ENCODE measurements around the gene HIRA. TPM values are rescaled to one million over a fixed set of nuclear protein-coding genes. Genes with fewer than 3 reads are reported as not detected.
"Not testable (repeated sequence)": the region's sequence is repeated elsewhere in the genome, so short reads cannot be mapped to it uniquely, and the experiment has no call there.

HIRA gene
- total RNA-seq, 1 donor from 2014 or later: 29.2 TPM

DNA sequence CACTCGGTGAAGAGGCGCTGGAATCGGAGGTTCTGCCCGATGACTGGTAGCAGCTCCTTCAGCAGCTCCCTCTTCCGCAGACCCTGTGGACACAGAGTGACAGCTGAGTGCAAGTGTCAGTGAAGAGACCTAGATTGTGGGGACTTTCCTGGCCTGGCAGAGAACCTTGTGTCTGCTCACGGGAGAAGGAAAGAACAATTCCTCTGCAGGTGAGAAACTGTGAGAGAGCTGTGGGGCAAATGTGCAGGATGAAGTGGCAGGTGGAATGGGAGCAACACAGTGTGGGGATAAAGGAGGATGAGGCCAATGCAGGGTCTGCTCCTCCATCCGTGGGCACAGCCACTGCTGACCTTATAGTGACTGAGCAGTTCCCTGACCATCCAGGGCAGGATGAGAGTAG is 100.1 kb downstream of the HIRA start:
- no peak for DNase-seq (ENCODE audit: low spot score)

DNA sequence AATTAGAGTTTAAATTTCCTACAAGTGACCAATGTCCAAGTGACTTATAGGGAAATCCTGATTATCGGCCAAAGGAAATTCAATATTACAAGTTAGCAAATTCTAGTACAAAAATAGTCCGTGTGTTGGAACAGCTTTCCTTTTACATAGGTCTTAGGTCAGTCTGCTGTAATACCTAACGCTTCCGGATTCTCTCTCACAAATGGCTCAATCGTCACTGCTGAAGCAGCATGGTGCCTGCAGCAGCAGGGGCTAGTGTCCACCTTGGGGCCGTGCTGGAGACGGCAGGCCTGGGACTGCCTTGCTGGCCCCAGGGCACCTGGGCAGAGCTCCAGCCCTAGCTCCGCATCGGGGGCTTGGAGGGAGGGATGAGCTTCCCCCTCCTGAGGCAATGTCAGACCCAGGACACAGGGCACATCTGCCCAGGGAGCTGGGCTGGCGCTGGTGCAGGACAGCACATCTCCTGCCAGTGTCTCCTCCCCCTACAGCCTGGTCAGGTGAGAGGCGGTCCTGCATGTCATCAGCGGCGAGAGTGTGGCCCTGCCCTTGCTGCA is 100.6 kb downstream of the HIRA start:
- no peak for DNase-seq (ENCODE audit: low spot score)

DNA sequence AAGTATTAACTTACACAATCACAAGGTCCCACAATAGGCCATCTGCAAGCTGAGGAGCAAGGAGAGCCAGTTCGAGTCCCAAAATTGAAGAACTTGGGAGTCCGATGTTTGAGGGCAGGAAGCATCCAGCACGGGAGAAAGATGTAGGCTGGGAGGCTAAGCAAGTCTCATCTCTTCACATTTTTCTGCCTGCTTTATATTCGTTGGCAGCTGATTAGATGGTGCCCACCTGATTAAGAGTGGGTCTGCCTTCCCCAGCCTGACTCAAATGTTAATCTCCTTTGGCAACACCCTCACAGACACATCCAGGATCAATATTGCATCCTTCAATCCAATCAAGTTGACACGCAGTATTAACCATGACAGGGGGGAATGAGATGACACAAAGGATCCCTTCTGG is 101.3 kb downstream of the HIRA start:
- not testable (repeated sequence) for DNase-seq (ENCODE audit: low spot score)

DNA sequence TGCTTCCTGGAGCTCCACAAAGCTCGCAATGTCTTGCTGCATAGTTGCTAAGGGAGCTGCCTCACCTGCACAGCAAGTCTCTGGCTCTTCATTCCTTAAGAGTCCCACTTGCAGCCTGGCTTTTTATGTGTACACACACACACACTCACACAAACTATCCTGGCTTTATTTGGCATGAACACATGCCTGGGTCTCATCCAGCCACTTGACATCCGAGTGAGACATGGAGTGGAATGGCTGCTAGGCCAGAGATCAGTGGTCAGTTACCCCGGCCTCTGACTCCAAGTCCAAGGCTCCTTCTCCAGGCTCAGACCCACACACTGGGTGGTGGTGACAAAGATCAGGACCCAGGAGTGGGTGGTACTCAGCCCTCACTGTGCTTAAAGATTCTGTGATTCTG is 102.1 kb downstream of the HIRA start:
- DNase-seq (ENCODE audit: low spot score): no peak

DNA sequence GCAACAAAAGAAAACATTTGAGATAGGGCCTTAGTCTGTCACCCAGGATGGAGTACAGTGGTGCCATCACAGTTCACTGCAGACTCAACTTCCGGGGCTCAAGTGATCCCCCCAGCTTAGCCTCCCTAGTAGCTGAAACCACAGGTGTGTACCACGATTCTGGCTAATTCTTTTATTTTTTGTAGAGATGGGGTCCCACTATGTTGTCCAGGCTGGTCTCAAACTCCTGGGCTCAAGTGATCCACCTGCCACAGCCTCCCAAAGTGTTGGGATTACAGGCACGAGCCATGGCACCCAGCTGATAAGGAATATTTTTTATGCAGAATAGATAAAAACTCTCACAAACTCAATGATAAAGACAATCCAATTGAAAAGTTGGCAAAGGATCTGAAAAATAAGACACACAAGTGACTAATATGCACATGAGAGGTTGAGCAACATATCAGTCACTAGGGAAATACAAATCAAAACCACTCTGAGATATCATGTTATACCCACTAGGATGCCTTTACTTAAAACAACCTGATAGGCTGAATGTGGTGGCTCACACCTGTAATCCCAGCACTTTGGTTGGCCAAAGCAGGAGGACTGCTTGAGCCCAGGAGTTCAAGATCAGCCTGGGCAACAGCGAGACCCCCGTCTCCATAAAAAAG is 106.1 kb downstream of the HIRA start:
- DNase-seq (ENCODE audit: low spot score): no peak

DNA sequence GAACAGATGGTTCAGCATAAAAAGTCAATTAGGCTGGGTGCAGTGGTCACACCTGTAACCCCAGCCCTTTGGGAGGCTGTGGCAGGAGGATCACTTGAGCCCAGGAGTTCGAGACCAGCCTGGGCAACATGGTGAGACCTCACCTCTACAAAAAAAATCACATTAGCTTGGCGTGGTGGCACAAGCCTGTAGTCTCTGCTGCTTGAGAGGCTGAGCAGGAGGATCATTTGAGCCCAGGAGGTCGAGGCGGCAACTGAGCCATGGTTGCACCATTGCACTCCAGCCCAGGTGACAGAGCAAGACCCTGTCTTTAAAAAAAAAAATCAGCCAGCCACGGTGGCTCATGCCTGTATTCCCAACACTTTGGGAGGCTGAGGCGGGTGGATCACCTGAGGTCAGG is 108.1 kb downstream of the HIRA start:
- not testable (repeated sequence) for DNase-seq (ENCODE audit: low spot score)

DNA sequence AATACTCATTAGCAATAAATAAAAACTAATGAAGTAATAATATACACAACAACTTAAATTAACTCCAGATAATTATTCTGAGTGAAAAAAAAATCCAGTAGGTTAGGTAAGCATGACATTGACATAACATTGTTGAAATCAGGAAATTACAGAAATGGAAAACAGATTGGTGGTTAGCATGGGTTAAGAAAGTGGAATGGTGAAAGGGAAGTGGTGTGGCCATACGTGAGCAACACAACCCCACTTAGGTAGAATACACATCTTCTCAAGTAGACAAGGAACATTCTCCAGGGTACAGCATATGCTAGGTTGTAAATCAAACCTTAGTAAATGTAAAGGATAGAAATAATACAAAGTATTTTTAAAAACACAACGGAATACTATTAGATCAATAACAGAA is 109.8 kb downstream of the HIRA start:
- no peak for DNase-seq (ENCODE audit: low spot score)

DNA sequence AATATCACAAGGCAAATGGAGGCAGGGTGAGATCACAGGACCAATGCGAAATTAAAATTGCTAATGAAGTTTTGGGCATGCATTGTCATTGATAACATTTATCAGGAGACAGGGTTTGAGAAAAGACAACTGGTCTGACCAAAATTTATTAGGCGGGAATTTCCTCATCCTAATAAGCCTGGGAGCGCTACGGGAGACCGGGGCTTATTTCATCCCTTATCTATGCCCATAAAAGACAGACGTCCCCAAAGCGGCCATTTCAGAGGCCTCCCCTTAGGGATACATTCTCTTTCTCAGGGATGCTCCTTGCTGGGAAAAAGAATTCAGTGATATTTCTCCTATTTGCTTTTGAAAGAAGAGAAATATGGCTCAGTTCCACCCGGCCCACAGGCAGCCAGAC is 111.4 kb downstream of the HIRA start:
- DNase-seq (ENCODE audit: low spot score): not testable (repeated sequence)

DNA sequence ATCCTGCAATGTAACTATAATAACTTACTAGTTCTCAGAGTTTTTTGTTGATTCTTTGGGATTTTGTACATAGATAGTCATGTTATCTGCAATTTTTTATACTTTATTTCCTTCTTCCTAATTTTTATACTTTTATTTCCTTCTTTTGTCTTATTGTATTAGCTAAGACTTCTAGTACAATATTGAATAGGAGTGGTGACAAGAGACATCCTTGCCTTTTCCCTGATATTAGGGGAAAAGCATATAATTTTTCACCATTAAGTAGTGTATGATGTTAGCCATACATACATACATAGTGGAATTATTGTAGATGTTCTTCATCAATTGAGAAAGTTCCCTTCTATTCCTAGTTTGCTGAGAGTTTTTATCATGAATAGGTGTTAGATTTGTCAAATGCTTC is 112.3 kb downstream of the HIRA start:
- no peak for DNase-seq (ENCODE audit: low spot score)

DNA sequence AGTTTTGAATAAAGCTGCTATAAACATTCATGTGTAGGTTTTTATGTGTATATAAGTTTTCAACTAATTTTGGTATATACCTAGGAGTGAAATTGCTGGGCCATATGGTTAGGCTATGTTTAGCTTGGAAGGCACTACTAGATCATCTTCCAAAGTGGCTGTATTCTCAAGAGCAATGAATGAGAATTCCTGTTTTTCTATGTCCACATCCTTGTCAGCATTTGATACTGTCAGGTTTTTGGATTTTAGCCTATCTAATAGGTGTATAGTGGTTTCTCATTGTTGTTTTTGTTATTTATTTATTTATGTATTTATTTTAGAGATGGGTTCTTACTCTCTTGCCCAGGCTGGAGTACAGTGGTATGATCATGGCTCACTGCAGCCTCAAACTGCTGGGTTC is 113.7 kb downstream of the HIRA start:
- no peak for DNase-seq (ENCODE audit: low spot score)

DNA sequence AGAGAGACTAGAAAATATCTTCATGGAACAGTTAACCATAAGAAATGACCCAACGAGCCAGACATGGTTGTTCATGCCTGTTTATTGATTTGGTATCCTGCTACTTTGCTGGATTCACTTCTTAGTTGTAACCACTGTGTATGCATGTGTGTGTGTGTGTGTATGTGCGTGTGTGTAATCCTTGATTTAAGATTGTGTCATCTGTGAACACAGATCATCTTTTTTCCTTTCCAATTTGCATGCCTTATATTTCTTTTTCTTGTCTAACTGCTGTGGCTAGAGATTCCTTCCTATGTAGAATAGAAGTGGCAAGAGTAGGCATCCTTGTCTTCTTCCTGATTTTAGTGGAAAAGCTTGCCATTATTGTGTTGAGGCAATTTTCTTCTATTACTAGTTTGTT is 123.7 kb downstream of the HIRA start:
- DNase-seq (ENCODE audit: low spot score): no peak

DNA sequence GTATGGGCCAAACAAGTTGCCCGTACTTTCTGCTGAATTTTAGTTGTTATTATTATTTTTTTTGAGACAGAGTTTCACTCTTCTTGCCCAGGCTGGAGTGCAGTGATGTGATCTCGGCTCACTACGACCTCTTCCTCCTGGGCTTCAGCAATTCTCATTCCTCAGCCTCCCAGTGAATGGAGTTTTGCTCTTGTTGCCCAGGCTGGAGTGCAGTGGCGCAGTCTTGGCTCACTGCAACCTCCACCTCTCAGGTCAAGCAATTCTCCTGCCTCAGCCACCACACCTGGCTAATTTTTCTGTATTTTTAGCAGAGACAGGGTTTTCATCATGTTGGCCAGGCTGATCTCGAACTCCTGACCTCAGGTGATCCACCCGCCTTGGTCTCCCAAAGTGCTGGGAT is 125.0 kb downstream of the HIRA start:
- DNase-seq (ENCODE audit: low spot score): not testable (repeated sequence)

DNA sequence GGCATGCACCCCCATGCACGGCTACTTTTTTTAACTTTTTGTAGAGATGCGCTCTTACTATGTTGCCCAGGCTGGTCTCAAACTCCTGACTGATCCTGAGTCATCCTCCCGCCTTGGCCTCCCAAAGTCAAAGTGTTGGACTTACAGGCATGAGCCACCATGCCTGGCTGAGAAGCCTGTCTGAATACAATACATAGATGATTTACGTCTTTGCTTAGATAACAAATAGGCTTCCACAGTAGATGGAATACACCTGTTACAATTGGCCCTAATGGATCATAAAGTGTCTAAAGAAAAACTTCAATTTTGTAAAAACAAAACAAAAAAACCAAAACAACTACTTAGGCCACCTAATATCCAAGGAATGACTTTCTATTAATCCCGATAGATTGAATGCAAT is 127.0 kb downstream of the HIRA start:
- no peak for DNase-seq (ENCODE audit: low spot score)

DNA sequence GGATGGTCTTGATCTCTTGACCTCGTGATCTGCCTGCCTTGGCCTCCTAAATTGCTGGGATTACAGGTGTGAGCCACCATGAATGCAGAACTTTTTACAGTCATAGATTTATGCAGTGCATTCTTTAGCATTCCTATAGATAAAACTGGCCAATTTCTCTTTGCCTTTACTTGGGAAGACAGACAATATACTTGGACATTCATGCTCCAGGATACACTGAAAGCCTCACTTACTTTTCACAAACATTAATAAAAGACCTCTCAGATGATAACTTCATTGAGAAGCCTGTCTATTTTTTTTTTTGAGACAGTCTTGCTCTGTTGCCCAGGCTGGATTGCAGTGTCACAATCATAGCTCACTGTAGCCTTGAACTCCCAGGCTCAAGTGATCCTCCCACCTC is 127.7 kb downstream of the HIRA start:
- DNase-seq (ENCODE audit: low spot score): no peak

DNA sequence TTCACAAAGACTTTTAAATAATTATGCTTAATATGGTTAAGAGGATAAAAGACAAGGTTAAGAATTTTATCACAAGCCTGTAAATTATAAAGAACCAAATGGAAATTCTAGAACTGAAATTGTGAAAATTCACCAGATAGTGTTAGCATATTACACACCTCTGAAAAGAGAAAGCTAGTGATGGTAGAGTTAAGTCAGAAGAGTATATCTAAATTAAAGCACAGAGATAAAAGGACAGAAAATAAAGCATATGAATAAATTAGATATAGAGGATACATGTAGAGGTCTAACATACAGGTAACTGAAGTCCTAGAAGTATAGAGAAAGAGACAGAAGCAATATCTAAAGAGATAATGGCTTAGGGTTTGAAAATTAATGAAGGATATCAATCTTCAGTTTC is 135.8 kb downstream of the HIRA start:
- no peak for DNase-seq (ENCODE audit: low spot score)

DNA sequence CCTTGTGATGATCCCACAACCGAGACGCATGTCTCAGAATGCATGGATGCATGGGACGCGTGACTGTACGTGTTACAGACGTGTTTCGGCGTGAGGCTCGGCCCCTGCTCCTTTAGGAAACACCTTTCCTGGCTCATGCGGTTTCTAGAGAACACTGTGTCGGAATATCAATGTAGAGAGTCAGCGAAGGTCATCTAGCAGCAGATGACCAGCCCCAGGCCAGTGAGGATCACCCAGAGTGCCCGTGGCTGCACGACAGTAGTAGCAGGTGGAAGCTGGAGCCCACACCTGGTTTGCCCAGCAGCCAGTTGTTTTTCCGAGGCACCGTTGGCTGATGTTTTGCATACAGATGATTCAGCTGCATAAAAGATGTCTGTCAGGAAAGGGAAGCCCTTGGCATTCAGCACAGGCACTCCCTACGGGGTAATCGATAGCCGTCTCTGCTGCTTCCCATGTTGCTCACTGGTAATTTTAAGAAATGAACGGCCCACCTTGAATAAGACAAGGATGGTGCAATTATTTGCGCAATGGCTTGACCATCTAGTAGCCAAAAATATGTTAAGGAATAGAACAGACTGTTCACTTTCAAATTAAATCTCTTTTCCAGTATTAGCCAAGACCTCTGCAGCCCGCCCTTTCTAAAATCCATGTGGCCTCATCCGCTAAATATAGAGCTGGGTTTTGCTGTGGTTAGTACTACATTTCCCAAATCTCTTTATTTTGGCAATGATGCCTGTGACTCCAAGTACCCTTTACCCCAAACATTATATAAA is 138.9 kb downstream of the HIRA start:
- DNase-seq (ENCODE audit: low spot score): no peak

DNA sequence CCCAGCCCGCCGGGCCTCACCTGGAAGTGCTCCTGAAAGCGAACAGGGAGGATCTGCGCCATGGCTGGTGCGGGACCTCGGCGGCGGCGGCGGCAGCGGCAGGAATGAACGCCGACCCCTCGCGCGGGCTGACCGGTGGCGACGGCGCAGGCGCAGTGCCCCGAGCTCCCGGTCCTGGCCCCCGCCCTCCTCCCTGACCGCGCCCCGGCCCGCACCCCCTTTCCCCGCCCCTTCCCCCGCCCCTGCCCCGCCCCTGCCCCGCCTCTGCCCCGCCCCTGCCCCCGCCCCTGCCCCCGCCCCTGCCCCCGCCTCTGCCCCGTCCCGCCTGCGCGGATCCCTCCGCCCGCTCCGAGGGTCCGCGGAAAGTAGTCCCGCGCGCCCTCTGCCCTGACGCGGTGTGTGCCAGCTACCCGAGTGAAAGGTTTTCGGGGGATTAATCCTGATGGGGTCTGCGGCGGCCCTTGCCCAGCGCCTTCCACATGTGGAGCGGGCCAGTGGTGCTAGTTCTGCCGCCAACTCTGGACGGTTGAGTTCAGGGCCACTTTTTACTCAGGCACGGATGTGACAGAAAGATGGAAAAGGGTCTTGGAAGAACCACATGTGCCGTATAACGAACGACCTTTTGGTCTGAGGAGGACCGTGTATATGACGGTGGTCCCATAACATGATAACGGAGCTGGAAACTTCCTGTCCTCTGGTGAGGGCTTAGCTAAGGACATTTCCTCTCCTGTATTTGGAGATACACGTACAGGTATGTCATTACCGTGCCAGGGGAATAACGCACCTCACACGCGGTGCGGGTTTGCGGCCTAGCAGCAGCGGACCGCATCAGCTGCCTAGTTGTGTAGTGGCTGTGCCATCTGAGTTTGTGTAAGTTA is 139.7 kb downstream of the HIRA start, which contains the start of gene CLTCL1:
Gene CLTCL1, minus strand, starts transcription at position 140 of the 878 bp plus-strand sequence. Its CDS starts 78 bp downstream, at position 62.
- peak; percentile 94 for DNase-seq (ENCODE audit: low spot score)

DNA sequence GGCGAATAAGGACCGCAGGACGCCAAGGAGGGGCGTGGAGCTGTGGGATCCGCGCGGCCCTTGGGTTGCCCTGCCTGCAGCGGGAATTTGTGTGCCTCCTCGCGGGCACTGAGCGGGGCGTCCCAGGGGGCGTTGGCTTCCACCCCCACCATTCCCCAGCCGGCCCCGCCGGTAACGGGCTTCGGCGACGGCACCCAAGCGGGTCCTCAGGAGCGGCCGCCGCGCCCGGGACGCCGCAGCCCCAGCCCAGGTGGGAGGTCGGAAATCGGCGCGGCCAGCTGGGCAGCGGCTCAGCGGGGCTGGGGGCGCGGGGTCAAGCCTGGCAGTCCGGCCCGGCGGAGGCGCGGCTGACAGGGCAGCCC is 140.3 kb downstream of the HIRA start:
- DNase-seq (ENCODE audit: low spot score): peak; percentile 90

DNA sequence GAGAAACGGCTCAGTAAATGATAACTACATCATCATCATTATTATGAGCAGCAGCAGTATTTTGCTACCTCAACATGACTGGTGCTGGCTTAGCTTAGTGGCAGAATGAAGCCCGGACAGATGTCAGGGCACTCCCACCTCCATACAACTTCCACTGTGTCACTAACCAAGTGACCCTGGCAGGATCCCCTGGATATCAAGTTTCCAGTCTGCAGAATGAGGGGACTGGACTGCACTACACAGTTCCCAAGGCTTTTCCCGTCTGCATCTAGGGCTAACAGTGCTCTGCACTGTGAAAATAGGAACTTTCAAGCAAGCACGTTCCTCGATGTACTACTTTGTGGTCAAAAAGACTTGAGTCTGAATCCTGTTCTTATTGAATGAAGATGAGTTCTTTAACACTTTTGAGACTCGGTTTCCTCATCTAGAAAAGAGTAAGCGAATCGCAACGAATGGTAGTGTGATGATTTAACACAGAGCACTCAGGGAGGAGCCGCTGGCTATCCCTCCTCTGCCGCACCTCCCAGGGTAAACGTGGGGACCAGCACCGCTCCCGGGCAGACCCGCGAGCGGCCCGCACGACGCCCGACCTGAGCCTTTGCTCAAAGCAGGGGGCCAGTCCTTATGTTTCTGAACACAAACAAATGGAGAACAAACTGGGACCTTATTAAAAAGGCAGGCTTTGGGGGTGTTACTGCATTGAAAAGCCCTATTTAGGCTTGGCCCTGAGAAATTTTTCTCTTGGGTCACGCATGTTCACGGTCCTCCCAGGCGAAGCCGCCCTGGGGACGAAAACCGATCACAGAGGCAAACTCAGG is 140.9 kb downstream of the HIRA start:
- DNase-seq (ENCODE audit: low spot score): no peak

DNA sequence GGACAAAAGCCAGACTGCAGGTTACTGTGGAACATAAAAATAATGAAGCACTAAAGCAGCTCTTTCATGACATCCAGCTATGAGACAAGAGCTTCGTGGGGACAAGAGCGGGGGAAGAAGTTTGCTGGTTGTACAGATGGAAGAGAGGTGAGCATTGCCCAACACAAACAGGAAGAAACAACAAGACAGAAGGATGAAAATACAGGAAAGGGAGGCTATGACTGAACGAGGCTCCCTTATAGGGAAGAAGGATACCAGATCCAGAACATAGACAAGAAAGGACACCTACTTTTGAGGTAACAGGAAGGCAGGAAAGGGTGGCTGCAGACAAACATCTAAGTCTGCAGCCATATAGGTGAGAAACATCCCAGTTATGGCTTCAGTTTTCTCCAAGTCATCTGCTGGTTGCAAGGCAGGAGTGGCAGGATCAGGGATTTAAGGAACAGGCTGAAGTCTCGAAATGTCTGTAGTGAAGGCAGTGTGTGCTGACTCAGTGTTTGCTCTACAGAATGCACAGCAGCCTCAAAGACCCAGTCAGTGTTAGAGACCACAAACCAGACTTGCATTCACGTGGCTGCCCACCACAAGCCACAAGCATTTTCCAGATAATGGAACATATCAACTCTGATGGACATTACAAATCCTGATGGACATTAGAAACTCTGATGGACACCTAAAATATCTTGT is 141.9 kb downstream of the HIRA start:
- DNase-seq (ENCODE audit: low spot score): no peak
